Loucy (cell line): ENCODE measurements around the gene DLG2.

Source experiments
- EZH2phosphoT487 ChIP-seq: fragments of 200-600 bp; IDR thresholded peaks from 2 replicates; pipeline ENCODE4 v1.6.1; 2018; ENCODE audit warnings: antibody characterized with exemption, mild to moderate bottlenecking, moderate library complexity, borderline replicate concordance
- TF ChIP-seq, protein P1 (sequence below): fragments of 200-600 bp; sonication (generic); conservative IDR thresholded peaks from 2 replicates; pipeline ENCODE4 v1.5.1; 2014; ENCODE audit warnings: mild to moderate bottlenecking, antibody characterized with exemption, low read length

DNA sequence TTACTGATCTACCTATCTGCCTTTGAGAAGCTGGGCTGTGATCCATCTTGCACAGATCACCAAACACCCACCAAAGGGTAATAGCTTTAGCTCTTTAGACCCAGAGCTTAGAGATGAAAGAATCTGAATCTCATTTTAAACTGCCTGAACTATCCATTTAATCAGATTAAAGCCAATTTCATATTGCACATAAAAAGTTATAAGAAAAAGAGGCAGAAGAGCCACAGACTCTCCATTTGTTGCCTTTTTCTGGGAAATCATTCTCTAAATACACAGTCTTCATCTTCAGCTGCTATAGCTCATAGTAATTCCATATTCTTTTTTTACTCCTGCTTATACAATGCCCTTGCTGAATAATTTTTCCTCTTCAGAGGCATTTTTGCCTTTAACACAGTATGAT is 271.2 kb downstream of the DLG2 start:
- TF ChIP-seq, protein P1, sequence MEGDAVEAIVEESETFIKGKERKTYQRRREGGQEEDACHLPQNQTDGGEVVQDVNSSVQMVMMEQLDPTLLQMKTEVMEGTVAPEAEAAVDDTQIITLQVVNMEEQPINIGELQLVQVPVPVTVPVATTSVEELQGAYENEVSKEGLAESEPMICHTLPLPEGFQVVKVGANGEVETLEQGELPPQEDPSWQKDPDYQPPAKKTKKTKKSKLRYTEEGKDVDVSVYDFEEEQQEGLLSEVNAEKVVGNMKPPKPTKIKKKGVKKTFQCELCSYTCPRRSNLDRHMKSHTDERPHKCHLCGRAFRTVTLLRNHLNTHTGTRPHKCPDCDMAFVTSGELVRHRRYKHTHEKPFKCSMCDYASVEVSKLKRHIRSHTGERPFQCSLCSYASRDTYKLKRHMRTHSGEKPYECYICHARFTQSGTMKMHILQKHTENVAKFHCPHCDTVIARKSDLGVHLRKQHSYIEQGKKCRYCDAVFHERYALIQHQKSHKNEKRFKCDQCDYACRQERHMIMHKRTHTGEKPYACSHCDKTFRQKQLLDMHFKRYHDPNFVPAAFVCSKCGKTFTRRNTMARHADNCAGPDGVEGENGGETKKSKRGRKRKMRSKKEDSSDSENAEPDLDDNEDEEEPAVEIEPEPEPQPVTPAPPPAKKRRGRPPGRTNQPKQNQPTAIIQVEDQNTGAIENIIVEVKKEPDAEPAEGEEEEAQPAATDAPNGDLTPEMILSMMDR = no peak
- no peak for TF ChIP-seq EZH2phosphoT487
